H1 (cell line): ENCODE measurements around the gene AGBL4. TPM values are rescaled to one million over a fixed set of nuclear protein-coding genes. Genes with fewer than 3 reads are reported as not detected.

Experiments used
- CTCF ChIA-PET: fragments of 300-600 bp; sonication (Branson Sonifier 250); formaldehyde crosslinking; loops from one replicate; lab custom pipeline; 2021; ENCODE audit not compliant: partially characterized antibody; lab: Charles Lee
- POLR2A ChIA-PET: fragments of 300-600 bp; sonication (Branson Sonifier 250); formaldehyde crosslinking; loops from one replicate; lab custom pipeline; 2021; ENCODE audit warnings: inconsistent platforms; ENCODE audit not compliant: partially characterized antibody; lab: Charles Lee
- DNase-seq, 2 experiments: peaks; one replicate each; pipeline versions ENCODE4 v3.0.0 to v3.0.0-alpha.2; 2010 to 2022; ENCODE audit warnings: low spot score in 2 of 2, low read depth in 1 of 2, mixed read lengths in 1 of 2
- FAIRE-seq: peaks from 2 replicates; lab custom pipeline; 2011; peaks lifted over from hg19 to GRCh38; lab: Jason Lieb, UNC
- H2AFZ ChIP-seq: 2 replicates; pipeline ENCODE4 v1.8.1; 2012; ENCODE audit warnings: low read length, inconsistent platforms
- H2AK5ac ChIP-seq: 2 replicates; pipeline ENCODE4 v1.6.1; 2013; ENCODE audit warnings: low read depth, low read length
- H2BK120ac ChIP-seq: replicated peaks from 2 replicates; pipeline ENCODE3; 2013; ENCODE audit warnings: low read depth, low read length, inconsistent platforms
- H2BK12ac ChIP-seq: 2 replicates; pipeline ENCODE4 v1.6.1; 2013; ENCODE audit warnings: low read depth, low read length
- H2BK15ac ChIP-seq: 2 replicates; pipeline ENCODE4 v1.6.1; 2013; ENCODE audit warnings: low read length
- H2BK20ac ChIP-seq: 2 replicates; pipeline ENCODE4 v1.6.1; 2013; ENCODE audit warnings: low read length
- H2BK5ac ChIP-seq: 2 replicates; pipeline ENCODE4 v1.6.1; 2013; ENCODE audit warnings: low read depth, low read length
- H3K14ac ChIP-seq: 2 replicates; pipeline ENCODE4 v1.6.1; 2013; ENCODE audit warnings: inconsistent platforms; ENCODE audit not compliant: insufficient read length
- H3K18ac ChIP-seq: 2 replicates; pipeline ENCODE4 v1.6.1; 2013; ENCODE audit warnings: low read length; ENCODE audit errors: extremely low read depth
- H3K23ac ChIP-seq: 2 replicates; pipeline ENCODE4 v1.6.1; 2013; ENCODE audit warnings: inconsistent platforms; ENCODE audit not compliant: insufficient read length
- H3K23me2 ChIP-seq: 2 replicates; pipeline ENCODE4 v1.6.1; 2013; ENCODE audit warnings: low read depth, low read length
- H3K27ac ChIP-seq: 2 replicates; pipeline ENCODE4 v1.6.1; 2011; ENCODE audit warnings: low read depth, low read length, inconsistent platforms
- H3K27me3 ChIP-seq, 4 experiments: replicated peaks in 1 of 4; 1 replicate in 1 of 4; 2 replicates in 3 of 4; pipeline versions ENCODE4 v1.6.1 to v1.8.1; 2011 to 2013; ENCODE audit warnings: low read length in 3 of 4, mild to moderate bottlenecking in 3 of 4, inconsistent platforms in 2 of 4, mixed read lengths in 2 of 4, moderate library complexity in 1 of 4; ENCODE audit not compliant: control insufficient read depth in 3 of 4, insufficient read depth in 3 of 4; ENCODE audit errors: extremely low read depth in 1 of 4
- H3K36me3 ChIP-seq, 4 experiments: 2 replicates each; pipeline versions ENCODE4 v1.6.1 to v1.8.1; 2011 to 2013; ENCODE audit warnings: mild to moderate bottlenecking in 4 of 4, low read length in 3 of 4, moderate library complexity in 2 of 4, control low read depth in 1 of 4, inconsistent platforms in 1 of 4; ENCODE audit not compliant: insufficient read depth in 4 of 4, control insufficient read depth in 2 of 4
- H3K4ac ChIP-seq: replicated peaks from 2 replicates; pipeline ENCODE3; 2013; ENCODE audit warnings: low read length, low read depth, mixed read lengths, inconsistent platforms; ENCODE audit not compliant: insufficient read length
- H3K4me1 ChIP-seq, 4 experiments: replicated peaks in 1 of 4; 1 replicate in 1 of 4; 2 replicates in 3 of 4; pipeline versions ENCODE4 v1.6.1 to v1.8.1; 2011 to 2013; ENCODE audit warnings: low read length in 3 of 4, inconsistent platforms in 2 of 4, mixed read lengths in 1 of 4; ENCODE audit not compliant: insufficient read depth in 4 of 4, control insufficient read depth in 3 of 4
- H3K4me2 ChIP-seq, 2 experiments: 2 replicates each; pipeline versions ENCODE4 v1.6.1 to v1.8.1; 2011 to 2013; ENCODE audit warnings: low read depth in 2 of 2, low read length in 2 of 2, control low read depth in 1 of 2, inconsistent platforms in 1 of 2, mild to moderate bottlenecking in 1 of 2; ENCODE audit not compliant: insufficient read depth in 1 of 2
- H3K4me3 ChIP-seq, 4 experiments: fragments of 200-600, 300-600 bp in 1 of 4; sonication (generic), shearing (Covaris generic), sonication (Bioruptor Twin) in 1 of 4; 2 replicates each; pipeline versions ENCODE4 v1.5.1 to v1.8.1; 2011 to 2016; ENCODE audit warnings: low read length in 4 of 4, low read depth in 3 of 4, control low read depth in 2 of 4, inconsistent platforms in 2 of 4, mild to moderate bottlenecking in 2 of 4, mixed read lengths in 1 of 4, moderate library complexity in 1 of 4; ENCODE audit not compliant: insufficient read depth in 2 of 4; ENCODE audit errors: extremely low read depth in 1 of 4
- H3K56ac ChIP-seq: replicated peaks from 2 replicates; pipeline ENCODE3; 2013; ENCODE audit warnings: low read depth, mild to moderate bottlenecking, mixed read lengths, low read length, inconsistent platforms; ENCODE audit not compliant: insufficient read length
- H3K79me1 ChIP-seq: 2 replicates; pipeline ENCODE4 v1.6.1; 2013; ENCODE audit warnings: low read depth, low read length, control low read depth
- H3K79me2 ChIP-seq, 2 experiments: 2 replicates each; pipeline versions ENCODE4 v1.6.1 to v1.8.1; 2012 to 2013; ENCODE audit warnings: low read length in 2 of 2, mild to moderate bottlenecking in 2 of 2, inconsistent platforms in 1 of 2; ENCODE audit not compliant: insufficient read depth in 2 of 2, control insufficient read depth in 1 of 2
- H3K9ac ChIP-seq, 4 experiments: replicated peaks in 1 of 4; 1 replicate in 1 of 4; 2 replicates in 3 of 4; pipeline versions ENCODE4 v1.6.1 to v1.8.1; 2011 to 2013; ENCODE audit warnings: low read depth in 3 of 4, low read length in 3 of 4, control low read depth in 2 of 4, mild to moderate bottlenecking in 2 of 4, moderate library complexity in 2 of 4, inconsistent platforms in 1 of 4; ENCODE audit errors: extremely low read depth in 1 of 4
- H3K9me3 ChIP-seq, 2 experiments: 2 replicates each; pipeline versions ENCODE4 v1.6.1 to v1.8.1; 2012 to 2013; ENCODE audit warnings: mild to moderate bottlenecking in 2 of 2, moderate library complexity in 2 of 2, control low read depth in 1 of 2, inconsistent platforms in 1 of 2, low read depth in 1 of 2, low read length in 1 of 2, mixed read lengths in 1 of 2; ENCODE audit not compliant: insufficient read depth in 2 of 2
- H4K20me1 ChIP-seq, 2 experiments: replicated peaks in 1 of 2; 2 replicates each; pipeline versions ENCODE3 to v1.8.1; 2011 to 2013; ENCODE audit warnings: inconsistent platforms in 2 of 2, low read length in 2 of 2, mild to moderate bottlenecking in 1 of 2; ENCODE audit not compliant: insufficient read depth in 2 of 2, control insufficient read depth in 1 of 2
- H4K5ac ChIP-seq: 2 replicates; pipeline ENCODE4 v1.6.1; 2013; ENCODE audit warnings: low read length, low read depth, mixed read lengths, inconsistent platforms; ENCODE audit not compliant: insufficient read length
- H4K8ac ChIP-seq: 2 replicates; pipeline ENCODE4 v1.8.0; 2013; ENCODE audit warnings: mild to moderate bottlenecking, moderate library complexity, low read length, inconsistent platforms; ENCODE audit not compliant: insufficient read depth; ENCODE audit errors: extremely low read depth
- H4K91ac ChIP-seq: replicated peaks from 2 replicates; pipeline ENCODE3; 2013; ENCODE audit warnings: low read length, mixed read lengths, inconsistent platforms; ENCODE audit not compliant: insufficient read length
- ATF3 ChIP-seq: IDR thresholded peaks from 2 replicates; pipeline ENCODE4 v1.6.1; 2011; ENCODE audit warnings: low read depth, mild to moderate bottlenecking, low read length; ENCODE audit not compliant: insufficient read depth
- CBX5 ChIP-seq: fragments of 300-800, 300-1000 bp; sonication (generic); IDR thresholded peaks from 2 replicates; pipeline ENCODE4 v1.7.1; 2016; ENCODE audit warnings: antibody characterized with exemption, low read length, low read depth
- CHD1 ChIP-seq: IDR thresholded peaks from 2 replicates; pipeline ENCODE4 v1.6.1; 2012; ENCODE audit warnings: low read depth, low read length, improper control_type of control experiment
- CHD2 ChIP-seq: IDR thresholded peaks from 2 replicates; pipeline ENCODE4 v1.6.1; 2012; ENCODE audit warnings: low read length, improper control_type of control experiment
- GTF2F1 ChIP-seq: IDR thresholded peaks from 2 replicates; pipeline ENCODE4 v1.6.1; 2012; ENCODE audit warnings: low read depth, low read length, improper control_type of control experiment, borderline replicate concordance
- JUN ChIP-seq: IDR thresholded peaks from 2 replicates; pipeline ENCODE4 v1.6.1; 2011; ENCODE audit warnings: low read depth, mild to moderate bottlenecking, improper control_type of control experiment, low read length
- KDM1A ChIP-seq: fragments of 200-600, 300-600 bp; sonication (generic); IDR thresholded peaks from 2 replicates; pipeline ENCODE4 v1.7.1; 2016; ENCODE audit warnings: mild to moderate bottlenecking, low read length, borderline replicate concordance
- KDM4A ChIP-seq: IDR thresholded peaks from one replicate; pipeline ENCODE4 v1.7.1; 2012; ENCODE audit warnings: low read depth, mild to moderate bottlenecking, moderate library complexity, low read length, inconsistent platforms; ENCODE audit not compliant: severe bottlenecking
- PHF8 ChIP-seq: fragments of 200-600 bp; sonication (generic); conservative IDR thresholded peaks from 2 replicates; pipeline ENCODE4 v1.7.1; 2012; ENCODE audit warnings: low read depth, mild to moderate bottlenecking, inconsistent platforms, low read length, moderate library complexity
- POLR2AphosphoS5 ChIP-seq: IDR thresholded peaks from 2 replicates; pipeline ENCODE4 v1.6.1; 2011; ENCODE audit warnings: low read depth, low read length
- RNF2 ChIP-seq: fragments of 200-900, 300-1000 bp; sonication (generic); IDR thresholded peaks from 2 replicates; pipeline ENCODE4 v1.7.1; 2016; ENCODE audit warnings: borderline replicate concordance, low read depth, mild to moderate bottlenecking, antibody characterized with exemption, low read length; ENCODE audit not compliant: poor library complexity, severe bottlenecking; ENCODE audit errors: missing control alignments
- SP1 ChIP-seq: IDR thresholded peaks from 2 replicates; pipeline ENCODE4 v1.6.1; 2011; ENCODE audit warnings: low read depth, low read length
- TCF12 ChIP-seq: IDR thresholded peaks from 2 replicates; pipeline ENCODE4 v1.6.1; 2011; ENCODE audit warnings: low read depth, mild to moderate bottlenecking, low read length
- ZNF274 ChIP-seq: IDR thresholded peaks from 2 replicates; pipeline ENCODE4 v1.7.0; 2012; ENCODE audit warnings: low read length, borderline replicate concordance; ENCODE audit errors: extremely low read depth
- WGBS, 2 experiments: shearing (Covaris generic) in 1 of 2; methylation state at CpG; one replicate each; pipeline versions ENCODE4 v1.1.6 to v1.1.7; 2013 to 2015; ENCODE audit warnings: low lambda C conversion rate in 2 of 2, mixed read lengths in 2 of 2, inconsistent platforms in 1 of 2, low coverage in 1 of 2, missing lambda C conversion rate in 1 of 2; ENCODE audit not compliant: insufficient replicate concordance in 2 of 2, insufficient coverage in 1 of 2, insufficient read length in 1 of 2; ENCODE audit errors: extremely low coverage in 1 of 2, missing lambda C conversion rate in 1 of 2; 5-methylcytosine and 5-hydroxymethylcytosine counted together
- polyA plus RNA-seq, 7 experiments: library from polyadenylated mRNA; depleted of rRNA in 3 of 7; stranded (reverse) in 5 of 7; unstranded in 2 of 7; fragments of >200 nt in 5 of 7; fragments of 200-250 nt in 2 of 7; gene quantifications; 1 replicate in 5 of 7; 2 replicates in 1 of 7; 4 replicates in 1 of 7; pipeline versions ENCODE4 v1.2.1 to v1.2.3, GENCODE V29; 2011 to 2013; ENCODE audit warnings: missing spikeins in 2 of 7, mixed read lengths in 2 of 7
- total RNA-seq: library from RNA; stranded (reverse); fragmentation: NEBNext Ultra II Directional; extraction: Animal tissue kit (Norgen Biotek cat#: 25700); gene quantifications from 2 replicates; pipeline ENCODE4 v1.2.1, GENCODE V29; 2021

AGBL4 gene
- total and polyA plus RNA-seq, 2 of the 8 experiments (the other 6 are each of a cell fraction or from before 2014, with no cell fraction given), result 0.41 to 0.45 TPM

GRCh38 chr1:48657413-48657812 is 1366.3 kb downstream of the AGBL4 start:
- no peak overlapping the region for H3K23ac ChIP-seq
- no peak overlapping the region for H3K27ac ChIP-seq
- no peak overlapping the region for H3K56ac ChIP-seq
- H3K9ac ChIP-seq, result no peak overlapping the region
- H3K79me2 ChIP-seq, result no peaks in the 10 kb centered on the region
- POLR2A ChIA-PET, result no interaction called here
- no peak overlapping the region for H3K4ac ChIP-seq
- no peaks in the 10 kb centered on the region for H3K4me1 ChIP-seq
- 91% methylated on average over 4 of the region's 4 CpGs; no CpG with 5 or more reads in 1 of the 2 experiments for WGBS, 2 experiments
- no peak overlapping the region for H3K4me3 ChIP-seq
- no peak overlapping the region for H2BK12ac ChIP-seq
- H4K8ac ChIP-seq, result no peak overlapping the region
- no peak overlapping the region for H4K5ac ChIP-seq
- H2BK15ac ChIP-seq, result no peak overlapping the region
- no peak overlapping the region for H4K91ac ChIP-seq
- H3K14ac ChIP-seq, result no peak overlapping the region
- no peak overlapping the region for H2AK5ac ChIP-seq
- no peak overlapping the region for H3K4me2 ChIP-seq
- H2BK20ac ChIP-seq, result no peak overlapping the region
- H2AFZ ChIP-seq, result no peak overlapping the region
- DNase-seq, result no peak
- H3K36me3 ChIP-seq, result no peaks in the 10 kb centered on the region
- H2BK5ac ChIP-seq, result no peak overlapping the region
- no peak overlapping the region for H2BK120ac ChIP-seq
- no peak for FAIRE-seq
- no peaks in the 10 kb centered on the region; a peak in 1 of 7 replicates for H3K27me3 ChIP-seq
- CTCF ChIA-PET, result interaction anchor here (0.6 to 19.7 kb wide), 5 partner anchors 17 to 238 kb away, joined by 3 to 225 read pairs (median 3); no protein-coding TSS in a partner anchor
- H3K9me3 ChIP-seq, result no peaks in the 10 kb centered on the region
- H3K79me1 ChIP-seq, result no peaks in the 10 kb centered on the region
- TF ChIP-seq CHD2 (no peak), KDM4A (no peak), GTF2F1 (no peak), PHF8 (no peak), KDM1A (no peak), SP1 (no peak), CBX5 (no peak), ATF3 (no peak), ZNF274 (no peak), JUN (no peak), RNF2 (no peak), TCF12 (no peak), CHD1 (no peak), POLR2AphosphoS5 (no peak)
- no peak overlapping the region for H3K18ac ChIP-seq
- no peaks in the 10 kb centered on the region for H4K20me1 ChIP-seq
- no peaks in the 10 kb centered on the region for H3K23me2 ChIP-seq
